GM03348 (cell line): ENCODE results near the gene RAD51AP1.

ENCODE experiments used
- DNase-seq: peaks from one replicate; pipeline ENCODE4 v3.0.0; 2012; ENCODE audit warnings: low spot score

RAD51AP1 gene

DNA sequence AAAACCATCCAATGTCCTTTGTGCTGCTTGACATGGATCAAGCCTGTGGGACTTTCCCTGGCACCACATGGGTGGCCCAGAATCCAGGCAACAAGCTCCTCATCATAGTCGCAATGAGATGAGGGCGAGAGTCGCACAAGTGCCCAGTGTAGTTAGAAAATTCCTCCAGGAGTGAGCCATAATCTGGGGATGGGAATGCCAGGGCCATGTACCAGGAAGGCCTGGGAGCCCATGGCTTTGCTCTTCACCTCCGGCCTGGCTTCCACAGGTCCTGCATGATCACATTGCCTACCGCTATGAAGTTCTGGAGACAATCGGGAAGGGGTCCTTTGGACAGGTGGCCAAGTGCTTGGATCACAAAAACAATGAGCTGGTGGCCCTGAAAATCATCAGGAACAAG, 57.2 kb downstream of the RAD51AP1 start:
- no peak for DNase-seq

GRCh38 chr12:4603421-4603820, 64.7 kb downstream of the RAD51AP1 start:
- no peak for DNase-seq

DNA sequence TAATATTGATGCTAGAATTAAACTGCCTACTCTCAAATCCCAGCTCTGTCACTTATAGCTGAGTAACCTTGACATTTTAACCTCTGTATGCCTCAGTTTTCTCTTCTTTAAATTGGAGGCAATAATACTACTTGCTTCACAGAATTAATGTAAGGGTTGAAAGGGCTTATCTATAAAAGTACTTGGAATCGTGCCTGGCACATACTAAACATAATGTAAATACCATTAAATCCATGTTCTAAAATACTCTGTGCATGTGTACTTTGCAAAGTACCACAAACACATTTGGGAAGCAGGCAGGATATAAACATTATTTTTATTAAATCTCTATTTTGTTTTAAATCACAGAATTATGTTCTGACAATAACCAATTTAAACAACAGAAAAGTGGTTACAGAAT, 65.3 kb downstream of the RAD51AP1 start:
- DNase-seq = no peak

- DNase-seq = peak; percentile 91
These were observed 66.0 kb downstream of the RAD51AP1 start for GRCh38 chr12:4604684-4605193.

- DNase-seq = no peak
These were observed 68.4 kb downstream of the RAD51AP1 start for GRCh38 chr12:4607056-4607455.

DNA sequence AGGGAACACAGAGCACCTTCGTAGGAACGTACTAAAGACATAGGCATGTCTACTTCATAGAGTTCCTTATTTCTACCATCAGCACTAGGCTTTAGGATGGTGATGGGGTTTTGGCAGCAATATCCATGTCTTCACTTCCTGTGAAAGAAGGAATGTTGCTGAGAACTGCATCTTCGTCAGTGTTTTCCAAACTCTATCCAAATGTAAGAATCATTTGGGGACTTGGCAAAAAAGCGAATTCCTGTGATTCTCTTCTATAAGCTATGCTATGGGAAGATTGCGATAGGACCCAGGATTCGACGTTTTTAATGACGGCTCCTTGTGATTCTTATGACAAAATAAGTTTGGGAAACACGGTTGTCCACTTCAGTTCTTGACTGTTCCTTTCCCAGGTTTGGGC, 70.4 kb downstream of the RAD51AP1 start:
- no peak for DNase-seq
